ENCODE measurements around the gene ARMC12.
"Not testable (repeated sequence)": the region's sequence is repeated elsewhere in the genome, so short reads cannot be mapped to it uniquely, and the experiment has no call there.

Gene ARMC12, protein sequence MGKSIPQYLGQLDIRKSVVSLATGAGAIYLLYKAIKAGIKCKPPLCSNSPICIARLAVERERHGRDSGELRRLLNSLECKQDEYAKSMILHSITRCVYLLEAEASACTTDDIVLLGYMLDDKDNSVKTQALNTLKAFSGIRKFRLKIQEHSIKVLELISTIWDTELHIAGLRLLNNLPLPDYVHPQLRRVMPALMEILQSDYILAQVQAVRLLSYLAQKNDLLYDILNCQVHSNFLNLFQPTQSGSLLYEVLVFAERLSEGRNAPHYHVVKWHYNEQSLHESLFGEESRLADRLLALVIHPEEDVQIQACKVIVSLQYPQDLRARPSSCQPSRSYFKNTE

DNA sequence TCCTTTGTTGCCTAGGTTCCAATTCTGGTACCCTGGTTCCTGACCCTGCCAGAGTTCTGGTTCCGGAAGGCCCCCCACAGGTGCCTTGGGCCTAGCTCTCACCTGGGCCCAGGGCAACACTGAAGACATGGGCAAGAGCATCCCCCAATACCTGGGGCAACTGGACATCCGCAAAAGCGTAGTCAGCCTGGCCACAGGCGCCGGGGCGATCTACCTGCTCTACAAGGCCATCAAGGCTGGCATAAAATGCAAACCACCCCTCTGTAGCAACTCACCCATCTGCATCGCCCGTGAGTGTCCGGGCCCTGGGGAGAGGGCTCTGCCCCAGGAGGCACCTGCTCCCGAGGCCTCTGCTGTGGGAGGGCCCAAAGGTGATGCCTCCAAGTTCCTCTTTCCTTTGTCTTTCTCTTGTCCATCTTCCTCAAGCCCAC, at the start of gene ARMC12:
ARMC12 (plus strand) TSS at position 51 of the 431 bp plus-strand sequence; CDS start at position 128, 77 bp downstream.
- Histone ChIP-seq H3K4me2 (ENCODE audit: low read length) (no peak within 1 kb of the TSS), H3K9me3 (ENCODE audit: control insufficient read depth, insufficient read depth, low read length) (no peaks in the 10 kb centered on the region), H3K4me1 (ENCODE audit: control insufficient read depth, low read length) (peaks cover 27% of the 10 kb centered on the region), H3K27me3 (ENCODE audit: control insufficient read depth, low read length) (no peaks in the 10 kb centered on the region), H3K9me2 (replicated peaks; ENCODE audit: control insufficient read depth, low read length) (no peaks in the 10 kb centered on the region), H3K27ac (ENCODE audit: low read depth, low read length) (no peak within 1 kb of the TSS), H3K4me3 (ENCODE audit: low read length) (no peak within 1 kb of the TSS), H3F3A (ENCODE audit: control insufficient read depth, insufficient read depth) (0 out of 2 replicates have a peak, but pooled peaks cover 2% of the 10 kb centered on the region), H3K79me2 (ENCODE audit: control insufficient read depth, low read length) (no peaks in the 10 kb centered on the region), H4K20me1 (ENCODE audit: control insufficient read depth, insufficient read depth, low read depth, low read length) (no peaks in the 10 kb centered on the region), H3K36me3 (ENCODE audit: control insufficient read depth, low read length) (no peaks in the 10 kb centered on the region)
- TF ChIP-seq EZH2phosphoT487 (IDR thresholded peaks at IDR 0.05; ENCODE audit: borderline replicate concordance, low read length): no peak
- TF ChIP-seq, protein P1, sequence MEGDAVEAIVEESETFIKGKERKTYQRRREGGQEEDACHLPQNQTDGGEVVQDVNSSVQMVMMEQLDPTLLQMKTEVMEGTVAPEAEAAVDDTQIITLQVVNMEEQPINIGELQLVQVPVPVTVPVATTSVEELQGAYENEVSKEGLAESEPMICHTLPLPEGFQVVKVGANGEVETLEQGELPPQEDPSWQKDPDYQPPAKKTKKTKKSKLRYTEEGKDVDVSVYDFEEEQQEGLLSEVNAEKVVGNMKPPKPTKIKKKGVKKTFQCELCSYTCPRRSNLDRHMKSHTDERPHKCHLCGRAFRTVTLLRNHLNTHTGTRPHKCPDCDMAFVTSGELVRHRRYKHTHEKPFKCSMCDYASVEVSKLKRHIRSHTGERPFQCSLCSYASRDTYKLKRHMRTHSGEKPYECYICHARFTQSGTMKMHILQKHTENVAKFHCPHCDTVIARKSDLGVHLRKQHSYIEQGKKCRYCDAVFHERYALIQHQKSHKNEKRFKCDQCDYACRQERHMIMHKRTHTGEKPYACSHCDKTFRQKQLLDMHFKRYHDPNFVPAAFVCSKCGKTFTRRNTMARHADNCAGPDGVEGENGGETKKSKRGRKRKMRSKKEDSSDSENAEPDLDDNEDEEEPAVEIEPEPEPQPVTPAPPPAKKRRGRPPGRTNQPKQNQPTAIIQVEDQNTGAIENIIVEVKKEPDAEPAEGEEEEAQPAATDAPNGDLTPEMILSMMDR (IDR thresholded peaks at IDR 0.05; ENCODE audit: low read depth, low read length, poor library complexity, severe bottlenecking): no peak

DNA sequence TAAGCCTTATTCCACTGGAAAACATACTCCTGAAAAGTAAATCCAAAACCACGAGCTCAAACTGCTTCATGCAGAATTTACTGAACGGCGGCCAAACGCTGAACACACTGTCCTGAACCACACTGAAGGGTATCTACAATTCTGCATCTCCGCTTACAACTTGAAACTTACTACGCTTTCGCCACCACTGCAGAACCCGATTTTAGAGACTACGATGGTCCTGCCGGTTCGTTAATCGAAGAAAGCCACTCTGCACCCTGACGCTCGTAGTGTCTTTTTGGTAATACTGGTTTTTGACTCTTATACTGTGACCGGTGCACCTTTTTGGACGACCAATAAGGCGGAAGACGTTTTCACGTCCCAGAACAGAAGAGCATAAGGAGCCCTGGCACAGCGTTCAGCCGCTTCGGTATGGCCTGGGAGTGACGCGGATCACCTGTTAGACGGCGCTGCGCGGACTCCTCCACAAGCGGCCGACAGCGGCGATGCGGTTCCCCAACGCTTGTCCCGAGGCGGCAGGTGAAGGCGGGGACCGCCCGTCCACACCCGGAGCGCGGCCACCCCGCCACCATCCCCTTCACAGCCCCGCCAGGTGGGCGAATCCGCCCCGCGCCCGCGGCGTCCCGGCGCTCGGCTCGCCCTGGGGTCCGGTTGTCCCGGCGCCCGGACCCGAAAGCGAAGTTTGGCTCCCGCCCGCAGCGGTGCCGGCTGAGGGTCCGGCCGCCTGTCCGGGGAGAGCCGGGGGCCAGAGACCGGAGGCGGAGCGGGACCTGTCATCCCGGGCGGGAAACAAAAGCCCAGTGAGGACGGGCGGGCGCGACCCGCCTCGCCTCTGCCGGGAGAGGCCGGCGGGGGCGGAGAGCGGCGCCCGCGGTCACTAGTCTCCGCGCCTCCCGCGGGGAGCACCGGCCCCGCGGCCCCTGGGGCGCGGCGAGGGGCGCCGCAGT, 48.9 kb upstream of the ARMC12 start:
- Histone ChIP-seq H3K4me3 (ENCODE audit: low read length) (peak overlapping the region; percentile 76), H3K4me1 (ENCODE audit: control insufficient read depth, low read length) (peaks cover 13% of the 10 kb centered on the region), H3K79me2 (ENCODE audit: control insufficient read depth, low read length) (peaks cover 56% of the 10 kb centered on the region), H3K36me3 (ENCODE audit: control insufficient read depth, low read length) (peaks cover 18% of the 10 kb centered on the region), H3K27me3 (ENCODE audit: control insufficient read depth, low read length) (no peaks in the 10 kb centered on the region), H4K20me1 (ENCODE audit: control insufficient read depth, insufficient read depth, low read depth, low read length) (no peaks in the 10 kb centered on the region), H3F3A (ENCODE audit: control insufficient read depth, insufficient read depth) (no peaks in the 10 kb centered on the region), H3K27ac (ENCODE audit: low read depth, low read length) (peak overlapping the region; percentile 44), H3K9me2 (replicated peaks; ENCODE audit: control insufficient read depth, low read length) (no peaks in the 10 kb centered on the region), H3K4me2 (ENCODE audit: low read length) (peak overlapping the region; percentile 84), H3K9me3 (ENCODE audit: control insufficient read depth, insufficient read depth, low read length) (no peaks in the 10 kb centered on the region)
- no peak for TF ChIP-seq EZH2phosphoT487 (IDR thresholded peaks at IDR 0.05; ENCODE audit: borderline replicate concordance, low read length)
- TF ChIP-seq, protein P1 (IDR thresholded peaks at IDR 0.05; ENCODE audit: low read depth, low read length, poor library complexity, severe bottlenecking): peak; percentile 21

DNA sequence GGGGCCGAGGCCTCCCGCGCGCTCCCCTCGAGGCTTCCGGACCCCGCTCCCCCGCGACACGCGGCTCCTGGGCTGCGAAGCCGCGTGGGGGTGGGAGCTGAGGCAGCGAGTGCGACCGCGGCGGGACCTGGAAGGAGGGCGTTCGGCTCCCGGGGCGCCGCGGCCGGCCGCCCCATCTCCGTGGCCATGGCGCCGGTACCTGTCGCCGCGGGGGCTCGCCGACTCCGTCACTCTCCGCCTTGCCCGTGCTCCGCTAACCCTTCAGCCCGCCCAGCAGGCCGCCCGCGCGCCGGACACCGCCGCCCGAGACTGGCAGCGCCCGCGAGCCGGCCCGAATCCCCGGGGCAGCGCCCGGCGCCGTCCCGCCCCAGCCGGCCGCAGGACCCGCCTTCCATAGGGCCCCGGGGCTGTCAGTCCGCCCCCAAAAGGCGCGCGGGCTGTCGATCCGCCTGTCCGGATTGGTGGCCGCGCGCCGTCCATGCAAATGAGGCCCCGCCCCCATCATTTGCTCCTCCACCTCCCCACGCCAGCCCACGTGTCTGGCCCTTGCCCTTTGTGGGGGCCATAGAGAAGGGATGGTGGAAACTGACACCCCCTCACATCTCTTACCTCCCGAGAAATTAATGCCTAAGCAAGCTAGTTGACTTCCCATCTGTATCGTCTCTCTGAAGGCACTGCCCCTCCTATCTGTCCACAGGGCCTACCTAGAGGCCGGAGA, 48.1 kb upstream of the ARMC12 start, which contains the start of gene FKBP5:
FKBP5 (minus strand) TSS at position 311 of the 718 bp plus-strand sequence. CDS start 46,091 bp downstream, outside the sequence.
- Histone ChIP-seq H3K9me2 (replicated peaks; ENCODE audit: control insufficient read depth, low read length) (no peaks in the 10 kb centered on the region), H3K4me1 (ENCODE audit: control insufficient read depth, low read length) (peaks cover 13% of the 10 kb centered on the region), H3K36me3 (ENCODE audit: control insufficient read depth, low read length) (peaks cover 18% of the 10 kb centered on the region), H3K4me3 (ENCODE audit: low read length) (peak within 1 kb of the TSS; percentile 76), H3K27me3 (ENCODE audit: control insufficient read depth, low read length) (no peaks in the 10 kb centered on the region), H3K27ac (ENCODE audit: low read depth, low read length) (peak within 1 kb of the TSS; percentile 44), H3K79me2 (ENCODE audit: control insufficient read depth, low read length) (peaks cover 48% of the 10 kb centered on the region), H3K4me2 (ENCODE audit: low read length) (peak within 1 kb of the TSS; percentile 84), H3K9me3 (ENCODE audit: control insufficient read depth, insufficient read depth, low read length) (no peaks in the 10 kb centered on the region), H4K20me1 (ENCODE audit: control insufficient read depth, insufficient read depth, low read depth, low read length) (no peaks in the 10 kb centered on the region), H3F3A (ENCODE audit: control insufficient read depth, insufficient read depth) (no peaks in the 10 kb centered on the region)
- TF ChIP-seq, protein P1 (IDR thresholded peaks at IDR 0.05; ENCODE audit: low read depth, low read length, poor library complexity, severe bottlenecking): no peak
- TF ChIP-seq EZH2phosphoT487 (IDR thresholded peaks at IDR 0.05; ENCODE audit: borderline replicate concordance, low read length): no peak

DNA sequence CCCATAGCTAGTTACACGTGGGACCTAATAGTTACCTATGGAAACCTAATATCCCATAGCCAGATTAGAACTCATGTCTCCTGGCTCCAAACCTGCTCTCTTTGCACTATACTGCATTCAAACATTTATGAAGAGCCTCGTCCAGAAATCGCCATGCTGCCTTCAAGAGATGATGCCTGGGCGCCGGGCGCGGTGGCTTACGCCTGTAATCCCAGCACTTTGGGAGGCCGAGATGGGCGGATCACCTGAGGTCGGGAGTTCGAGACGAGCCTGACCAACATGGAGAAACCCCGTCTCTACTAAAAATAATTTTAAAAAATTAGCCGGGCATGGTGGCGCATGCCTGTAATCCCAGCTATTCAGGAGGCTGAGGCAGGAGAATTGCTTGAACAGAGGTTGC, 46.8 kb upstream of the ARMC12 start:
- not testable (repeated sequence) for H3K4me3 ChIP-seq (ENCODE audit: low read length); H3F3A ChIP-seq (ENCODE audit: control insufficient read depth, insufficient read depth); H3K36me3 ChIP-seq (ENCODE audit: control insufficient read depth, low read length); H3K4me2 ChIP-seq (ENCODE audit: low read length); H3K27me3 ChIP-seq (ENCODE audit: control insufficient read depth, low read length); H4K20me1 ChIP-seq (ENCODE audit: control insufficient read depth, insufficient read depth, low read depth, low read length); H3K9me2 ChIP-seq (replicated peaks; ENCODE audit: control insufficient read depth, low read length); H3K9me3 ChIP-seq (ENCODE audit: control insufficient read depth, insufficient read depth, low read length); H3K27ac ChIP-seq (ENCODE audit: low read depth, low read length)
- Histone ChIP-seq H3K4me1 (ENCODE audit: control insufficient read depth, low read length) (peaks cover 13% of the 10 kb centered on the region), H3K79me2 (ENCODE audit: control insufficient read depth, low read length) (peaks cover 36% of the 10 kb centered on the region)
